ENCODE data around the gene TBC1D9B.

Gene TBC1D9B

DNA sequence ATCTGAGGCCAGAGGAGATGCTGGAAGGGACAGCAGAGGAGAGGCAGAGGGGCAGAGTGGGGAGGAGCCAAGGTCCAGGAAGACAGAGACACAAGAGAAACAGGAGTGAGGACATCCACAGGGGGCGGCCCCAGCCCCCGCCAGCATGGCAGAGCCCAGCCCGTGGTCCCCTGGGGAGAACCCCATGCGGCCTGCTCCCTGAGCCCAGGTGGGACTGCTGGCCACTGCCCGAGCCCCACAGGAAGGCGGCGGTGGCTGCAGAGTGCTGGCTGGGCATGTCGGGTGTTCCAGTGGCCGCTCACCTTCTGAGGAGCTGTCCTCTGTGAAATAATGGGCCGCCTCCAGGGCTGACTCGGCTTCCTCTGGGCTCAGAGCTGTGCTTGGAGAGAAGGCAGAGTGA is 40.2 kb downstream of the TBC1D9B start:
- no peak overlapping the region for H2BK12ac ChIP-seq (ENCODE audit: low read length in 2 of 2)
- WGBS, result 96% methylated on average over 11 of the region's 11 CpGs
- H3K27ac ChIP-seq (ENCODE audit: low read length, poor library complexity, severe bottlenecking), result no peak overlapping the region
- H3K9ac ChIP-seq (ENCODE audit: low read length), result no peak overlapping the region
- peak overlapping the region in 1 of 2 experiments; percentile 2 for H3K4me3 ChIP-seq (ENCODE audit: insufficient read depth in 1 of 2, low read depth in 1 of 2, low read length in 2 of 2)
- no peak overlapping the region for H3K18ac ChIP-seq (ENCODE audit: low read depth in 1 of 2, low read length in 2 of 2)
- DNase-seq, result no peak
- no peak overlapping the region for H3K4me2 ChIP-seq (ENCODE audit: low read length, poor library complexity, severe bottlenecking)
- no peak overlapping the region for H4K91ac ChIP-seq (ENCODE audit: low read length)
- no peak overlapping the region for H3K14ac ChIP-seq (ENCODE audit: low read length in 2 of 2)
- no peaks in the 10 kb centered on the region for H3K9me3 ChIP-seq (ENCODE audit: control insufficient read depth, low read length)
- peaks cover 2% of the 10 kb centered on the region for H3K79me1 ChIP-seq (replicated peaks; ENCODE audit: low read length, poor library complexity, severe bottlenecking)
- peaks cover 91 to 92% of the 10 kb centered on the region in 2 experiments for H3K36me3 ChIP-seq (ENCODE audit: control insufficient read depth in 1 of 2, insufficient read depth in 2 of 2, low read depth in 1 of 2, low read length in 2 of 2)
- no peak overlapping the region for H2AK5ac ChIP-seq (ENCODE audit: low read length, severe bottlenecking)
- H3K4me1 ChIP-seq (ENCODE audit: control insufficient read depth, insufficient read depth, low read depth, low read length), result peaks cover 9% of the 10 kb centered on the region
- no peak overlapping the region for H3K23ac ChIP-seq (ENCODE audit: low read length in 2 of 2)
- no peaks in the 10 kb centered on the region for H3K27me3 ChIP-seq (ENCODE audit: control insufficient read depth in 1 of 2, insufficient read depth in 1 of 2, low read length in 2 of 2)
- H2AFZ ChIP-seq (ENCODE audit: low read depth, low read length), result no peak overlapping the region
- H2BK5ac ChIP-seq (ENCODE audit: low read depth, low read length, poor library complexity, severe bottlenecking), result no peak overlapping the region
- no peak overlapping the region for H4K8ac ChIP-seq (ENCODE audit: low read length)
- H2BK15ac ChIP-seq (ENCODE audit: low read depth, poor library complexity, severe bottlenecking), result no peak overlapping the region
- H2BK120ac ChIP-seq (ENCODE audit: low read depth, low read length), result no peak overlapping the region
- peak overlapping the region in 1 of 2 experiments; percentile 41 for H3K4ac ChIP-seq (ENCODE audit: low read depth in 1 of 2, low read length in 2 of 2)

DNA sequence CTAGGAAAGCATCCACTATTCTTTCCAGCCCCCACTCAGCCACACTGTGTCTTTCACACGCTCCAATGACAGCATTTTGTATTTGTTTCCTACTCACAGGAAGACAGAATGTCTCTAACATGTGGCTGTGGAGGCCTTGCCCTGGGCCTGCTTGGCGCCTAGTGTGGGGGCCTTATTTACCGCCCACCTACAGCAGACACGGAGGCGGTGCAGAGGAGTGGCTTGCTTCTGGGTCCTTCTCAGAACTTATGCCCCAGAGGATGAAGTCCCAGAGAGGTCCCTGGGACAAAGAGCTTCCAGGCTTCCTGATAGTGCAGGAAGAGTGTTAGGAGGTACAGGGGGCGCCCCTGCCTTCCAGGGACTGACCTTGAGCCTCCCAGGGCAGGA is 40.6 kb downstream of the TBC1D9B start:
- H3K27me3 ChIP-seq (ENCODE audit: control insufficient read depth in 1 of 2, insufficient read depth in 1 of 2, low read length in 2 of 2), result no peaks in the 10 kb centered on the region
- H2BK5ac ChIP-seq (ENCODE audit: low read depth, low read length, poor library complexity, severe bottlenecking), result no peak overlapping the region
- H3K14ac ChIP-seq (ENCODE audit: low read length in 2 of 2), result no peak overlapping the region
- H3K27ac ChIP-seq (ENCODE audit: low read length, poor library complexity, severe bottlenecking), result no peak overlapping the region
- H3K18ac ChIP-seq (ENCODE audit: low read depth in 1 of 2, low read length in 2 of 2), result no peak overlapping the region
- H3K23ac ChIP-seq (ENCODE audit: low read length in 2 of 2), result no peak overlapping the region
- no peak overlapping the region for H3K4me3 ChIP-seq (ENCODE audit: insufficient read depth in 1 of 2, low read depth in 1 of 2, low read length in 2 of 2)
- H2BK120ac ChIP-seq (ENCODE audit: low read depth, low read length), result no peak overlapping the region
- H3K4me1 ChIP-seq (ENCODE audit: control insufficient read depth, insufficient read depth, low read depth, low read length), result peaks cover 9% of the 10 kb centered on the region
- H2AK5ac ChIP-seq (ENCODE audit: low read length, severe bottlenecking), result no peak overlapping the region
- no peak overlapping the region for H2BK15ac ChIP-seq (ENCODE audit: low read depth, poor library complexity, severe bottlenecking)
- peaks cover 91 to 92% of the 10 kb centered on the region in 2 experiments for H3K36me3 ChIP-seq (ENCODE audit: control insufficient read depth in 1 of 2, insufficient read depth in 2 of 2, low read depth in 1 of 2, low read length in 2 of 2)
- H3K4ac ChIP-seq (ENCODE audit: low read depth in 1 of 2, low read length in 2 of 2), result no peak overlapping the region
- peaks cover 6% of the 10 kb centered on the region for H3K79me1 ChIP-seq (replicated peaks; ENCODE audit: low read length, poor library complexity, severe bottlenecking)
- no peak overlapping the region for H4K91ac ChIP-seq (ENCODE audit: low read length)
- no peaks in the 10 kb centered on the region for H3K9me3 ChIP-seq (ENCODE audit: control insufficient read depth, low read length)
- no peak overlapping the region for H2AFZ ChIP-seq (ENCODE audit: low read depth, low read length)
- H3K9ac ChIP-seq (ENCODE audit: low read length), result no peak overlapping the region
- no peak overlapping the region for H3K4me2 ChIP-seq (ENCODE audit: low read length, poor library complexity, severe bottlenecking)
- no peak overlapping the region for H2BK12ac ChIP-seq (ENCODE audit: low read length in 2 of 2)
- no peak for DNase-seq
- 94% methylated on average over 6 of the region's 6 CpGs for whole genome bisulfite sequencing
- H4K8ac ChIP-seq (ENCODE audit: low read length), result no peak overlapping the region

DNA sequence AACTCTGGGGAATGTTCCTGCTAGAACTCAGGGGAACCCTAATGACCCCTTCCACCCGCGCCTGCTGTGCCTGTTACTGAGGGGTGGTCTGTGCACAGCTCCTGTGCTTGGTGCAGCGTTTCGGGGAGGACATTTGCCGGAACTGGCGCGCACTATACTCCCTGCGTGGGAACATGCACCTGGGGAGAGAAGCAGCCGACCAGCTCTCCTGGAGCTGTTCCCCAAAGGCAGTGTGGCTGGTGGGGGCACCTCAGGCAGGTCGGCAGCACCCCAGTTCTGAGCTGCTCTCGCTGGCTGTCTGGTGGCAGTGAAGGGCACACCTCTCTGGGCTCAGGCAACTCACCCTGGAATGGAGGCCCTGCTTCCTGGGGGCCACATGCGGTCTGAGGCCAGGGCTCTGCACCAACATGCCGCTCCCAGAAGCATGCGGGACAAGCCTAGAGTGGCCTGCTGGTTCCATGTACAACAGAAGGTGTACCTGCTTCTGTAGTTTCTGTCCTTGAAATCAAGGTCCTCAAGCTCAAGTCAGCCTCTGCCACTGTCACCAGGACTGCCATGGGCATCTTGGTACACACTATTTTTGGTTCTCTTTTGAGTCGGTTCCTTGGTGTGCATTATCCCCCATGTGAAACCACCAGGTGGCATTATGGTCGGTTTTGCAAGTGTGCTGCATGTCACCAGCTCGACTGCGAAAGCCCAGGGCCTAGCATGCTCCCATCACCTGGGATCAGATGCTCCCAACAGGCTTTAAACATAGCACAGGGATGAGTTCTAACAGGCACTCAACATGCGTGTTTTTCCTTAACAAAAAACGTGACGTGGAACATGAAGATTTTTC is 41.2 kb downstream of the TBC1D9B start:
- H4K91ac ChIP-seq (ENCODE audit: low read length), result no peak overlapping the region
- no peak overlapping the region for H2AFZ ChIP-seq (ENCODE audit: low read depth, low read length)
- no peak overlapping the region for H3K4ac ChIP-seq (ENCODE audit: low read depth in 1 of 2, low read length in 2 of 2)
- no peak overlapping the region for H3K9ac ChIP-seq (ENCODE audit: low read length)
- whole genome bisulfite sequencing, result 93% methylated on average over 21 of the region's 21 CpGs
- H2BK120ac ChIP-seq (ENCODE audit: low read depth, low read length), result no peak overlapping the region
- H3K27me3 ChIP-seq (ENCODE audit: control insufficient read depth in 1 of 2, insufficient read depth in 1 of 2, low read length in 2 of 2), result no peaks in the 10 kb centered on the region
- H3K9me3 ChIP-seq (ENCODE audit: control insufficient read depth, low read length), result no peaks in the 10 kb centered on the region
- H3K18ac ChIP-seq (ENCODE audit: low read depth in 1 of 2, low read length in 2 of 2), result no peak overlapping the region
- H2BK5ac ChIP-seq (ENCODE audit: low read depth, low read length, poor library complexity, severe bottlenecking), result no peak overlapping the region
- H3K36me3 ChIP-seq (ENCODE audit: control insufficient read depth in 1 of 2, insufficient read depth in 2 of 2, low read depth in 1 of 2, low read length in 2 of 2), result peaks cover 90 to 93% of the 10 kb centered on the region in 2 experiments
- no peak overlapping the region for H3K23ac ChIP-seq (ENCODE audit: low read length in 2 of 2)
- H3K4me3 ChIP-seq (ENCODE audit: insufficient read depth in 1 of 2, low read depth in 1 of 2, low read length in 2 of 2), result no peak overlapping the region
- no peak overlapping the region for H3K14ac ChIP-seq (ENCODE audit: low read length in 2 of 2)
- no peak overlapping the region for H2BK12ac ChIP-seq (ENCODE audit: low read length in 2 of 2)
- H2AK5ac ChIP-seq (ENCODE audit: low read length, severe bottlenecking), result no peak overlapping the region
- H3K4me1 ChIP-seq (ENCODE audit: control insufficient read depth, insufficient read depth, low read depth, low read length), result peaks cover 9% of the 10 kb centered on the region
- H3K4me2 ChIP-seq (ENCODE audit: low read length, poor library complexity, severe bottlenecking), result no peak overlapping the region
- no peak overlapping the region for H2BK15ac ChIP-seq (ENCODE audit: low read depth, poor library complexity, severe bottlenecking)
- H4K8ac ChIP-seq (ENCODE audit: low read length), result no peak overlapping the region
- H3K79me1 ChIP-seq (replicated peaks; ENCODE audit: low read length, poor library complexity, severe bottlenecking), result peaks cover 6% of the 10 kb centered on the region
- DNase-seq, result no peak
- H3K27ac ChIP-seq (ENCODE audit: low read length, poor library complexity, severe bottlenecking), result no peak overlapping the region

DNA sequence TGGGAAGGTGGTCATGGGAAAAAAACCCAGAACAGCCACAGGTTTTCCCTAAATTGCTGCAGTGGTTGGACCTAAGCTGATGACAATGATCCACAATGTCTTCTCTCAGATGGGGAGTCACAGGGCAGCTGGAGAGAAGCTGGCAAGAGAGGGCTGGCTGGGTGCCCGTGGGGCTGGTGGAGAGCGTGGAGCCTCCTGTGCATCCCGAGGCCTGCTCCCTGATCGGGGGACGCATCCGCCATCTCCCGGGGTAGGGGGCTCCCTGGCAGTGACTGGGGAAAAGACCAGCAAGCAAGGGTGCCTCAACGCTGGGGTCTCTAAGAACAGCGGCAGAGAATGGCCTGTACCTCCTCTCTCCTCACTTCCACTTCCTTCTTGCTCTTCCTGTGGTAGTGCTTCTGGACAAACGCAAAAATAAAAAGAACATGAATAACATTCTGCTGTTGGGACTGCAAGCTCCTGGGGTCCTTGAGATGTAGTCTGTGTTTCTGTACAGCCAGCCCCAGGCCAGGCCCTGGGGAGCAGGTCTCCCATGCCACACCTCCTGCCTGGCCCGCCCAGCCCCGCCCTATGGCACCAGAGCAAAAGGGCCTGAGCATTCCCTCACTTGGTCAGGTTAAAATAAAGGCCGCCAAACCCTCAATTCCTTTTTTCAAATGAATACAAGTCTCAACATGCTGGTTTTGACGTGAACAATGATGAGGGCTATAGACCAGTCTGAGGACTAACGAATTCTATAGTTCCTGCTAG is 42.0 kb downstream of the TBC1D9B start:
- Histone ChIP-seq H3K36me3 (ENCODE audit: control insufficient read depth in 1 of 2, insufficient read depth in 2 of 2, low read depth in 1 of 2, low read length in 2 of 2) (peaks cover 85 to 86% of the 10 kb centered on the region in 2 experiments), H2BK120ac (ENCODE audit: low read depth, low read length) (no peak overlapping the region), H3K14ac (ENCODE audit: low read length in 2 of 2) (no peak overlapping the region), H3K18ac (ENCODE audit: low read depth in 1 of 2, low read length in 2 of 2) (no peak overlapping the region), H3K4me1 (ENCODE audit: control insufficient read depth, insufficient read depth, low read depth, low read length) (peaks cover 9% of the 10 kb centered on the region), H4K8ac (ENCODE audit: low read length) (no peak overlapping the region), H3K9me3 (ENCODE audit: control insufficient read depth, low read length) (no peaks in the 10 kb centered on the region), H2AFZ (ENCODE audit: low read depth, low read length) (no peak overlapping the region), H2BK5ac (ENCODE audit: low read depth, low read length, poor library complexity, severe bottlenecking) (no peak overlapping the region), H2AK5ac (ENCODE audit: low read length, severe bottlenecking) (no peak overlapping the region), H3K4me2 (ENCODE audit: low read length, poor library complexity, severe bottlenecking) (no peak overlapping the region), H3K23ac (ENCODE audit: low read length in 2 of 2) (no peak overlapping the region), H3K79me1 (replicated peaks; ENCODE audit: low read length, poor library complexity, severe bottlenecking) (peaks cover 6% of the 10 kb centered on the region), H3K4me3 (ENCODE audit: insufficient read depth in 1 of 2, low read depth in 1 of 2, low read length in 2 of 2) (no peak overlapping the region), H3K4ac (ENCODE audit: low read depth in 1 of 2, low read length in 2 of 2) (no peak overlapping the region), H2BK15ac (ENCODE audit: low read depth, poor library complexity, severe bottlenecking) (no peak overlapping the region), H2BK12ac (ENCODE audit: low read length in 2 of 2) (no peak overlapping the region), H3K27me3 (ENCODE audit: control insufficient read depth in 1 of 2, insufficient read depth in 1 of 2, low read length in 2 of 2) (no peaks in the 10 kb centered on the region), H3K27ac (ENCODE audit: low read length, poor library complexity, severe bottlenecking) (no peak overlapping the region), H4K91ac (ENCODE audit: low read length) (no peak overlapping the region), H3K9ac (ENCODE audit: low read length) (no peak overlapping the region)
- no peak for DNase-seq
- WGBS, result 96% methylated on average over 15 of the region's 15 CpGs
